HFF-Myc (cell line): ENCODE data around the gene MAP4K4.

ENCODE experiments used
- DNase-seq: peaks from one replicate; pipeline ENCODE4 v3.0.0-alpha.2; 2011; ENCODE audit warnings: low read depth; ENCODE audit errors: extremely low read depth
- H3K4me3 ChIP-seq: replicated peaks from 2 replicates; pipeline ENCODE4 v1.5.1; 2011; ENCODE audit warnings: low read depth, mild to moderate bottlenecking, control low read depth, low read length
- CTCF ChIP-seq: IDR thresholded peaks from 2 replicates; pipeline ENCODE4 v1.5.1; 2012; ENCODE audit warnings: mild to moderate bottlenecking, low read depth, low read length, control low read depth; ENCODE audit errors: missing control alignments

The MAP4K4 gene

GRCh38 chr2:101775092-101775491 is 77.6 kb downstream of the MAP4K4 start:
- TF ChIP-seq CTCF: no peak
- no peak overlapping the region for H3K4me3 ChIP-seq
- no peak for DNase-seq

GRCh38 chr2:101775636-101776035 is 78.1 kb downstream of the MAP4K4 start:
- no peak for TF ChIP-seq CTCF
- no peak for DNase-seq

DNA sequence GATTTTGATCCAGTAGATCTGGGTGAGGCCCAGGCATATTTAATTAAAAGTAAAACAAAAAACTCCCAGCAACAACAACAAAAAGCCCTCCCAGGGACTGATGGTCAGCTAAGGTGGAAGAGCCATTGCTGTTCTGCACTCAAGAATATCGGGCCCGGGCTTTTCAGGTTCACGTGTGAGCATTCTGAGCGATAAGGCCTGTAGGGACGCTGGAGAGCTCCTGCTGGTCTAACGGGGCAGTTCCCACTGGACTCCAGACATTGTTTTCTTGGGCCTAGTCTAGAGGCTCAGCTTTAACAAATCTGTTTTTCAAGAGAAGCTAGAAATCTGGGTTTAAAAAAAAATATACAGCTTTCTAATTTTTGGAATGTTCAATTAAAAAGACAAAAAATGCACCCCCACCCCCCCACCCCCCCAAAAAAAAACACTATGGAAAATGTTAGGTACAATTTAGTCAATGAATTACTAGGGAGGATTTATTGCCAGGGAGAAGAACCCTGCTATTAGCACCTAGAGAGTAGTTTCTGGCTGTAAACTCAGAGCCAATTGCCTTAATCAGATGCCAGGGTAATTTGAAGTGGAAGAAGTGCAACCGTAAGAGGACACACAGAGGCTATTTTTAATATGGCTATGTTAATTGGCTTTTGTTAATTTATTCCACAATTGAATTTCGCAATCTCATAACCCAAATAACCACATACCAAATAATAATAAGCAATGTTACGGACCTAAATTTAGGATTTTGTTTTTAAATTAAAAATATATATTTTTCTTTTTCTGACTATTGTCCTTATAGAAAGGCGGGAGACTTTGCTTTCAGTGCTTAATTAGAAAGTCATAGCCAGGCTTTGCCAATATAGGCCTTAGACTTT is 78.9 kb downstream of the MAP4K4 start:
- no peak for DNase-seq
- peak; percentile 35 for TF ChIP-seq CTCF

More at GRCh38 chr2:101775636-101776035, 78.1 kb downstream of the MAP4K4 start:
- no peak overlapping the region for H3K4me3 ChIP-seq

GRCh38 chr2:101777337-101777736 is 79.8 kb downstream of the MAP4K4 start:
- DNase-seq: no peak
- no peak overlapping the region for H3K4me3 ChIP-seq
- TF ChIP-seq CTCF: no peak

More for the DNA sequence above, 78.9 kb downstream of the MAP4K4 start:
- H3K4me3 ChIP-seq: no peak overlapping the region

DNA sequence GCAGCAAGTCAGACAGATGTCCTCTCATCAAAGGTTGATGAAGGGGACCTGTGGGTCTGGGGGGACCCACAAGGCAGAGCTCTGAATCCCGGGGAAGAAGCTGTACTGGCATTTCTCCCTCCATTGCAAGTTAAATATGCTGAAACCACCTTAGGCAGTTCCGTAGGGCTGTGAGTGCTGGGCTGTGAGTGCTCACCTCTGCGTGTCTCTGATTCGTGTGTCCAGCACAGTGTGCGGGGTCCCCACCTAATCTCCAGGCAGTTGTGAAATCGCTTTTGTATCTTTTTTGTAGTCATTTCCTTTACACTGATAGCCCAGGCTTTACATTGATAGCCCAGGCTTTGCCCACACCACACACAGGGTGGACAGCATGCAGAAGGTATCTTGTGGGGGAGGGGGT is 80.6 kb downstream of the MAP4K4 start:
- TF ChIP-seq CTCF: no peak
- no peak for DNase-seq
- no peak overlapping the region for H3K4me3 ChIP-seq

- H3K4me3 ChIP-seq: no peak overlapping the region
- DNase-seq: no peak
- no peak for TF ChIP-seq CTCF
Measured at GRCh38 chr2:101779190-101779589, 81.7 kb downstream of the MAP4K4 start.
